GM23338 (cell line): ENCODE results near the gene OLIG1. TPM values are rescaled to one million over a fixed set of nuclear protein-coding genes. Genes with fewer than 3 reads are reported as not detected.

Source experiments
- ATAC-seq: fragments of 200-7000 bp; cut with Tn5 transposase; 3 replicates; pipeline ENCODE4 v1.9.1; 2020
- DNase-seq: peaks from one replicate; pipeline ENCODE4 v3.0.0-alpha.2; 2015; ENCODE audit warnings: low spot score
- H2AFZ ChIP-seq: fragments of 200-600 bp; sonication (generic); 2 replicates; pipeline ENCODE4 v1.8.0; 2016; ENCODE audit warnings: antibody characterized with exemption, mild to moderate bottlenecking, moderate library complexity
- H3F3A ChIP-seq: fragments of 200-600 bp; sonication (generic); replicated peaks from 2 replicates; pipeline ENCODE4 v1.8.0; 2017; ENCODE audit warnings: antibody characterized with exemption, mixed run types, low read depth
- H3K27ac ChIP-seq: fragments of 200-600 bp; sonication (generic); 2 replicates; pipeline ENCODE4 v1.6.1; 2016; ENCODE audit warnings: low read depth
- H3K27me3 ChIP-seq: fragments of 200-600 bp; sonication (generic); 2 replicates; pipeline ENCODE4 v1.8.0; 2016; ENCODE audit warnings: mild to moderate bottlenecking, mixed run types, moderate library complexity; ENCODE audit not compliant: insufficient read depth
- H3K36me3 ChIP-seq: fragments of 200-600 bp; sonication (generic); 2 replicates; pipeline ENCODE4 v1.8.0; 2016; ENCODE audit warnings: mild to moderate bottlenecking; ENCODE audit not compliant: insufficient read depth
- H3K4me1 ChIP-seq: fragments of 200-600 bp; sonication (generic); 2 replicates; pipeline ENCODE4 v1.8.0; 2016; ENCODE audit warnings: mild to moderate bottlenecking, moderate library complexity; ENCODE audit not compliant: insufficient read depth
- H3K4me2 ChIP-seq: fragments of 200-600 bp; sonication (generic); 2 replicates; pipeline ENCODE4 v1.7.1; 2017; ENCODE audit warnings: mixed run types
- H3K4me3 ChIP-seq: fragments of 200-600 bp; sonication (generic); 2 replicates; pipeline ENCODE4 v1.6.1; 2016; ENCODE audit warnings: mixed run types
- H3K79me2 ChIP-seq: fragments of 200-600 bp; sonication (generic); replicated peaks from 2 replicates; pipeline ENCODE4 v1.8.0; 2017; ENCODE audit warnings: mild to moderate bottlenecking; ENCODE audit not compliant: insufficient read depth
- H3K9me2 ChIP-seq: fragments of 200-600 bp; sonication (generic); 2 replicates; pipeline ENCODE4 v1.8.0; 2017; ENCODE audit not compliant: insufficient read depth
- H4K20me1 ChIP-seq: fragments of 200-600 bp; sonication (generic); replicated peaks from 2 replicates; pipeline ENCODE4 v1.8.0; 2017; ENCODE audit warnings: mild to moderate bottlenecking; ENCODE audit not compliant: insufficient read depth
- H3K27ac Mint-ChIP-seq: 2 replicates; pipeline ENCODE4 v1.8.0; 2020; ENCODE audit warnings: inconsistent platforms, mild to moderate bottlenecking, moderate library complexity, mixed read lengths
- H3K27me3 Mint-ChIP-seq: 3 replicates; pipeline ENCODE4 v1.8.0; 2022; ENCODE audit warnings: low read depth, mild to moderate bottlenecking, moderate library complexity, mixed read lengths, inconsistent platforms; ENCODE audit not compliant: insufficient read depth, poor library complexity
- H3K36me3 Mint-ChIP-seq: 3 replicates; pipeline ENCODE4 v1.8.0; 2021; ENCODE audit warnings: low read depth, mild to moderate bottlenecking, inconsistent platforms, moderate library complexity, mixed read lengths
- H3K4me1 Mint-ChIP-seq: 3 replicates; pipeline ENCODE4 v1.8.0; 2020; ENCODE audit warnings: mild to moderate bottlenecking, inconsistent platforms, mixed read lengths
- H3K4me3 Mint-ChIP-seq: 3 replicates; pipeline ENCODE4 v1.8.0; 2021; ENCODE audit warnings: moderate library complexity, mild to moderate bottlenecking, inconsistent platforms, mixed read lengths
- H3K9me3 Mint-ChIP-seq: 3 replicates; pipeline ENCODE4 v1.8.0; 2020; ENCODE audit warnings: moderate library complexity, mild to moderate bottlenecking, inconsistent platforms, mixed read lengths
- CREB1 ChIP-seq: fragments of 250-450 bp; sonication (Bioruptor Pico); IDR thresholded peaks from 2 replicates; pipeline ENCODE4 v1.5.0; 2020; ENCODE audit warnings: low read depth, mild to moderate bottlenecking, moderate library complexity
- CTCF ChIP-seq, 2 experiments: fragments of 200-600 bp in 1 of 2; sonication (generic) in 1 of 2; conservative IDR thresholded peaks; 2 replicates each; pipeline versions ENCODE4 v1.5.1 to v1.6.1; 2016 to 2017; ENCODE audit warnings: antibody characterized with exemption in 2 of 2, low read depth in 2 of 2, mild to moderate bottlenecking in 2 of 2, moderate library complexity in 1 of 2
- ETS1 ChIP-seq: IDR thresholded peaks from 2 replicates; pipeline ENCODE4 v1.6.1; 2016; ENCODE audit warnings: antibody characterized with exemption
- EZH2 ChIP-seq: fragments of 200-600 bp; sonication (generic); IDR thresholded peaks from one replicate; pipeline ENCODE4 v1.8.0; 2017; ENCODE audit warnings: antibody characterized with exemption, mild to moderate bottlenecking, low read depth; ENCODE audit not compliant: unreplicated experiment
- EZH2phosphoT487 ChIP-seq: fragments of 200-600 bp; sonication (generic); IDR thresholded peaks from one replicate; pipeline ENCODE4 v1.8.1; 2018; ENCODE audit warnings: antibody characterized with exemption; ENCODE audit not compliant: unreplicated experiment
- JUNB ChIP-seq: IDR thresholded peaks from one replicate; pipeline ENCODE4 v1.6.1; 2016; ENCODE audit warnings: antibody characterized with exemption; ENCODE audit not compliant: unreplicated experiment
- NANOG ChIP-seq: IDR thresholded peaks from 2 replicates; pipeline ENCODE4 v1.6.1; 2016; ENCODE audit warnings: antibody characterized with exemption, borderline replicate concordance
- POLR2AphosphoS5 ChIP-seq: IDR thresholded peaks from 2 replicates; pipeline ENCODE4 v1.6.1; 2016; ENCODE audit warnings: antibody characterized with exemption, low read depth
- REST ChIP-seq: IDR thresholded peaks from one replicate; pipeline ENCODE4 v1.6.1; 2018; ENCODE audit warnings: antibody characterized with exemption; ENCODE audit not compliant: unreplicated experiment
- STAT1 ChIP-seq: IDR thresholded peaks from one replicate; pipeline ENCODE4 v1.6.1; 2016; ENCODE audit warnings: antibody characterized with exemption; ENCODE audit not compliant: unreplicated experiment
- ZNF114 ChIP-seq: fragments of 250-450 bp; sonication (Bioruptor Pico); IDR thresholded peaks from 2 replicates; pipeline ENCODE4 v1.5.0; 2020; ENCODE audit warnings: mild to moderate bottlenecking, moderate library complexity
- ZNF331 ChIP-seq: fragments of 250-450 bp; sonication (Bioruptor Pico); IDR thresholded peaks from 2 replicates; pipeline ENCODE4 v1.5.0; 2020; ENCODE audit warnings: low read depth, mild to moderate bottlenecking, moderate library complexity
- ZNF462 ChIP-seq: fragments of 250-450 bp; sonication (Bioruptor Pico); IDR thresholded peaks from 2 replicates; pipeline ENCODE4 v1.5.0; 2020; ENCODE audit warnings: mild to moderate bottlenecking, moderate library complexity
- polyA plus RNA-seq: library from polyadenylated mRNA; unstranded; fragments of >200 nt; fragmentation: Nextera tagmentation; extraction: Ambion mirVana; gene quantifications from 2 replicates; pipeline ENCODE4 v1.2.1, GENCODE V29; 2016
- total RNA-seq: library from RNA; depleted of rRNA; stranded (reverse); fragments of >200 nt; shearing (Covaris generic); gene quantifications from 2 replicates; pipeline ENCODE4 v1.2.3, GENCODE V29; 2014

Gene OLIG1
- total and polyA plus RNA-seq, 2 experiments from 2014 or later, result 0.14 to 0.81 TPM

- Histone ChIP-seq H3K36me3 (no peaks in the 10 kb centered on the region), H3K9me2 (no peaks in the 10 kb centered on the region), H3K4me2 (peak overlapping the region; percentile 72), H3K79me2 (no peaks in the 10 kb centered on the region), H3K4me3 (0 out of 2 replicates have a peak overlapping the region, but pooled peaks have one; percentile 27), H3K4me1 (peaks cover 48% of the 10 kb centered on the region), H3F3A (peaks cover 5% of the 10 kb centered on the region; the same call in 1 of the 2 replicates), H2AFZ (no peak overlapping the region), H3K27ac (no peak overlapping the region), H3K27me3 (peaks cover 67% of the 10 kb centered on the region), H4K20me1 (no peaks in the 10 kb centered on the region)
- no peaks in the 10 kb centered on the region; the same call in 2 of the 3 replicates for H3K36me3 Mint-ChIP-seq
- peak; percentile 80 for DNase-seq
- H3K9me3 Mint-ChIP-seq, result no peaks in the 10 kb centered on the region
- TF ChIP-seq EZH2, result no peak
- no peak for TF ChIP-seq STAT1
- no peak for TF ChIP-seq REST
- TF ChIP-seq ZNF114 (CRISPR knock-in tag), result no peak
- TF ChIP-seq ETS1, result no peak
- no peak for TF ChIP-seq NANOG
- no peak for TF ChIP-seq CREB1 (CRISPR knock-in tag)
- TF ChIP-seq JUNB, result no peak
- TF ChIP-seq CTCF (conservative IDR thresholded peaks at IDR 0.05; ENCODE audit: low read depth in 2 of 2), result no peak
- no peak for TF ChIP-seq ZNF462 (CRISPR knock-in tag)
- TF ChIP-seq POLR2AphosphoS5, result no peak
- TF ChIP-seq ZNF331 (CRISPR knock-in tag), result no peak
- TF ChIP-seq EZH2phosphoT487, result no peak
- H3K27ac Mint-ChIP-seq, result no peak overlapping the region
- H3K4me1 Mint-ChIP-seq, result peaks cover 55% of the 10 kb centered on the region
- peak overlapping the region; percentile 45 for H3K4me3 Mint-ChIP-seq
- ATAC-seq, result peak; percentile 50
- peaks cover 74% of the 10 kb centered on the region for H3K27me3 Mint-ChIP-seq
These were observed 5.2 kb downstream of the OLIG1 start for GRCh38 chr21:33075128-33075527.
